ENCODE data around the gene ZNF841. TPM values are rescaled to one million over a fixed set of nuclear protein-coding genes. Genes with fewer than 3 reads are reported as not detected.

Gene ZNF841
- 24.3 to 46.8 TPM (median 26.4 TPM) in 3 replicates for total RNA-seq
- long read RNA-seq, partial matches to known transcripts = 0 of 4 reads
- long read RNA-seq, other reads (novel, unspliced or antisense) = 3 of 4 reads

DNA sequence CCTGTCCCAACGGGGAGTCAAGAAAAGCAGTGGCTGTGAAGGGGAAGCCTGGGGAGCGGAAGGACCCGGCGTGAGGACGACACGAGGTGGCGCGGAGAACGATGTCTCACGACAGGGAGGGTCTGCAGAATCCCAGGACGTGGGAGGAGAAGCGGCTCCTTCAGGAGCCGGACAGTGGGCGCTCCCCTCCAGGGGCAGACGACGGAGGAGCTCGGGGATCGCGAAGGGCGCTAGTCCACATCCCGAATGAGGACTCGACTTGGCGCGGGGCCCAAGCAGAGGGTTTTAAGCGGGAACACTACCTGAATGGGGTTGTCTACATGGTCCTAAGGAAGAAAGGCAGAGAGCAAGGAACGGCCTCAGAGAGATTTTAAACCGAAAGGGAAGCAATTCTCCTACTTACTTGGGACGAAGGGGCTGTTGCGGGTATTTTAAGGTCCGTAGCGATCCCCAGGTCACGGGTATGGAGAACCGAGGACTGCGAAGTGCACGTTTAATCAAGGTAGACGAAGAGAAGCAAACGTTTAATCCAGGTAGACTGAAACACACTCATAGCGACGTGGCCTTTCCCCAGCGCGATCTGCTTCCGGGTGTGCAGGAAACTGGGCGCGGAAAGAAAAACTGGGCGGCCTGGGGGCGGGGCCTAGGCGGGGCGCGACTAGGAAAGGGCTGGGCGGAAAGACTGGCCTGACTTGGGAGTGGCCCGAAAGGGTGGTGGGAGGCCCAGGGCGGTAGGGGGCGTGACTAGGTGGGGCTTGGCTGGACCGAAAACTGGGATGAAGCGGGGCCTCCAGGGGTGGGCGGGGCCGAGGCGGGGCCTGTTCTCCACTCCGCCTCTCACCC is at the start of gene ZNF841:
Gene ZNF841 (minus strand): TSS at position 594 of the 843 bp plus-strand sequence. CDS start 10,964 bp downstream, outside the sequence.
- Mint-ChIP-seq H3K36me3 (ENCODE audit: low read depth) (peaks cover 28% of the 10 kb centered on the region), H3K27me3 (ENCODE audit: low read depth) (no peaks in the 10 kb centered on the region), H3K4me1 (ENCODE audit: low read depth) (peaks cover 28% of the 10 kb centered on the region), H3K9me3 (ENCODE audit: low read depth) (peaks cover 38% of the 10 kb centered on the region), H3K4me3 (ENCODE audit: unreplicated experiment) (peak within 1 kb of the TSS; percentile 99), H3K27ac (ENCODE audit: unreplicated experiment) (peak within 1 kb of the TSS; percentile 96)
- TF ChIP-seq, protein P1, sequence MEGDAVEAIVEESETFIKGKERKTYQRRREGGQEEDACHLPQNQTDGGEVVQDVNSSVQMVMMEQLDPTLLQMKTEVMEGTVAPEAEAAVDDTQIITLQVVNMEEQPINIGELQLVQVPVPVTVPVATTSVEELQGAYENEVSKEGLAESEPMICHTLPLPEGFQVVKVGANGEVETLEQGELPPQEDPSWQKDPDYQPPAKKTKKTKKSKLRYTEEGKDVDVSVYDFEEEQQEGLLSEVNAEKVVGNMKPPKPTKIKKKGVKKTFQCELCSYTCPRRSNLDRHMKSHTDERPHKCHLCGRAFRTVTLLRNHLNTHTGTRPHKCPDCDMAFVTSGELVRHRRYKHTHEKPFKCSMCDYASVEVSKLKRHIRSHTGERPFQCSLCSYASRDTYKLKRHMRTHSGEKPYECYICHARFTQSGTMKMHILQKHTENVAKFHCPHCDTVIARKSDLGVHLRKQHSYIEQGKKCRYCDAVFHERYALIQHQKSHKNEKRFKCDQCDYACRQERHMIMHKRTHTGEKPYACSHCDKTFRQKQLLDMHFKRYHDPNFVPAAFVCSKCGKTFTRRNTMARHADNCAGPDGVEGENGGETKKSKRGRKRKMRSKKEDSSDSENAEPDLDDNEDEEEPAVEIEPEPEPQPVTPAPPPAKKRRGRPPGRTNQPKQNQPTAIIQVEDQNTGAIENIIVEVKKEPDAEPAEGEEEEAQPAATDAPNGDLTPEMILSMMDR (IDR thresholded peaks at IDR 0.05) = peak; percentile 44
- peak; percentile 97 for DNase-seq (ENCODE audit: low spot score)

DNA sequence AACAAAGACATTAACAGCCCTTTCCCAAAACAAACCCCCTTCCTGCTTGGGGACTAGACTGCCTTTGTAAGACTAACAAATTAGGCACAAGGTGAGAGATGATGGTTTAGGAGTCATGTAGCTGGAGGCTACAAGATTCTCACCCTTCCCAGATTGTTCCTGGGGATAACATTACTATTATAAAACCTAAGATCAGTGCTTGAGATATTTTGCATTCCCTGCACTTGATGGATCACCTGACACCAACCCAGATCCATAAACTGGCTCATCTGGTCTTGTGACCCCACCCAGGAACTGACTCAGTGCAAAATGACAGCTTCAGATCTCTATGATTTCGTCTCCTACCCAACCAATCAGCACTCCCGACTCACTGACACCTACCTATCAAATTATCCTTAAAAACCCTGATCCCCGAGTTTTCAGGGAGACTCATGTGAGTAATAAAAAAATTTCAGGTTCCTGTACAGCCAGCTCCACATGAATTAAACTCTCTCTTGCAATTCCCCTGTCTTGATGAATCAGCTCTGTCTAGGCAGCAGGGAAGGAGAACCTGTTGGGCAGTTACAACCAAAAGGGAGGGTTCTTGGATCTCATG is 46.5 kb upstream of the ZNF841 start:
- Mint-ChIP-seq H3K4me1 (ENCODE audit: low read depth) (peaks cover 20% of the 10 kb centered on the region), H3K27ac (ENCODE audit: unreplicated experiment) (no peak overlapping the region), H3K9me3 (ENCODE audit: low read depth) (peaks cover 27% of the 10 kb centered on the region), H3K4me3 (ENCODE audit: unreplicated experiment) (no peak overlapping the region), H3K36me3 (ENCODE audit: low read depth) (peaks cover 15% of the 10 kb centered on the region), H3K27me3 (ENCODE audit: low read depth) (no peaks in the 10 kb centered on the region)
- TF ChIP-seq, protein P1 (IDR thresholded peaks at IDR 0.05) = no peak
- DNase-seq (ENCODE audit: low spot score) = no peak

DNA sequence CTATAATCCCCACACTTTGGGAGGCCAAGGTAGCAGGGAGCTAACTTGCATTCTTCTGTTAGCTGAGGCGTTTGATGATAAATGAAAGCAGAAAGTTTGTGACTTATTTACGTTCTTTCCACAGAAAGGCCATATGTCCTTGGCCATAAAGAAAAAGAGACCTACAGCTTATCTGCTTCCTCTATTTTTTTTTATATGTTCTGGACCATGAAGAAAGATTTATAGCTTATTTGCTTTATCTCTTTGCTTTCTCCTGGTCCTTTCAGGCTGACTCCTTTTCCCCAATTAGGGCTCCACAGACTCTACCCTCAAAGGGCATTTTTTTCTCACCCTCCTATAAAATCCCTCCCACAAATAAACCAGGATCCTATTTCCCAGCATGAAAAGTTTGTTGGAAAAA is 45.6 kb upstream of the ZNF841 start:
- no peaks in the 10 kb centered on the region for H3K27me3 Mint-ChIP-seq (ENCODE audit: low read depth)
- TF ChIP-seq, protein P1 (IDR thresholded peaks at IDR 0.05) = no peak
- DNase-seq (ENCODE audit: low spot score) = no peak
- H3K4me3 Mint-ChIP-seq (ENCODE audit: unreplicated experiment) = no peak overlapping the region
- peaks cover 20% of the 10 kb centered on the region for H3K4me1 Mint-ChIP-seq (ENCODE audit: low read depth)
- peaks cover 15% of the 10 kb centered on the region for H3K36me3 Mint-ChIP-seq (ENCODE audit: low read depth)
- peaks cover 25% of the 10 kb centered on the region for H3K9me3 Mint-ChIP-seq (ENCODE audit: low read depth)
- no peak overlapping the region for H3K27ac Mint-ChIP-seq (ENCODE audit: unreplicated experiment)

DNA sequence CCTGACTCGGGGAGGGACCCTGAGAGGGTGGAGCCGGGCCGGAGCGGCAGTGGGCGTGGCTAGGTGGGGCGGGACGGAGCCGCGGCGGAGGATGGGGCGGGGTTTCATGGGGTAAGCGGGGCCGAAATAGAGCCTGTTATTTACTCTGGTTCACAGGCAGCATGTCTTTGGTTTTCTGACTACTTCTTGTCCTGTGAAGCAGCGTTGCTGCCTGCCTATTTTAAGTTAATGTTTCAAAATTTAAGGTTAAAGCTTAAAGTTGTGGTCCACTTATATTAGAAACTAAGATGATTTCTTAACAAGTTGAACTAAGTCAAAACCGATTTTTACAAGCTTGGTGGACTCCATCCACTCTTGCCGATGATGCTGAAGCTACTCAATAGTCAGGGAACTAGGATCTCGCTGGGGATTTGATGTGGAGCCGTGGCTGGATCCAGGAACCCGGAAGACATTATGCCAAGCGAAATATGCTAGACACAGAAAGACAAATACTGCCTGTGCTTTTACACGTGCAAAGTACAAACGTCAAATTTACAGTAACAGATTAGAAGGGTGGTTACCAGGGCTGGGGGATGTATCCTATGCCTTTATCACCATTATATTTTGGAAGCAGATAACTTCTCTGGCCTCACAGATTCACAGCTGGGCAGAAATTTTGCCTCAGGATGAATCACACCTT is 44.6 kb upstream of the ZNF841 start:
- H3K4me3 Mint-ChIP-seq (ENCODE audit: unreplicated experiment) = peak overlapping the region; percentile 99
- peak overlapping the region; percentile 98 for H3K27ac Mint-ChIP-seq (ENCODE audit: unreplicated experiment)
- H3K27me3 Mint-ChIP-seq (ENCODE audit: low read depth) = no peaks in the 10 kb centered on the region
- peaks cover 27% of the 10 kb centered on the region for H3K9me3 Mint-ChIP-seq (ENCODE audit: low read depth)
- peaks cover 19% of the 10 kb centered on the region for H3K36me3 Mint-ChIP-seq (ENCODE audit: low read depth)
- no peak for DNase-seq (ENCODE audit: low spot score)
- peaks cover 20% of the 10 kb centered on the region for H3K4me1 Mint-ChIP-seq (ENCODE audit: low read depth)
- TF ChIP-seq, protein P1 (IDR thresholded peaks at IDR 0.05) = no peak
